Ammon's horn (tissue), 1 donor: Measurements from ENCODE around the gene NADK2.

Experiments used
- DNase-seq: peaks from one replicate; pipeline ENCODE4 v3.0.0-alpha.2; 2016; ENCODE audit warnings: low spot score

The NADK2 gene

GRCh38 chr5:36246036-36246800, 4.5 kb upstream of the NADK2 start:
- no peak for DNase-seq

- DNase-seq = no peak
Measured at GRCh38 chr5:36244076-36244475, 2.4 kb upstream of the NADK2 start.

GRCh38 chr5:36243653-36244052, 1.9 kb upstream of the NADK2 start:
- DNase-seq = no peak

- DNase-seq = peak; percentile 45
Measured at GRCh38 chr5:36242534-36243485, 1.1 kb upstream of the NADK2 start.

GRCh38 chr5:36240779-36241630, 720 bp downstream of the NADK2 start:
- peak; percentile 59 for DNase-seq

- DNase-seq = no peak
Measured at GRCh38 chr5:36239370-36240293, 2.1 kb downstream of the NADK2 start.

- DNase-seq = no peak
Measured at GRCh38 chr5:36238502-36239295, 3.0 kb downstream of the NADK2 start.

- no peak for DNase-seq
Measured at GRCh38 chr5:36237751-36238150, 4.0 kb downstream of the NADK2 start.

GRCh38 chr5:36236801-36237200, 4.9 kb downstream of the NADK2 start:
- DNase-seq = no peak

- no peak for DNase-seq
Measured at GRCh38 chr5:36232533-36232932, 9.2 kb downstream of the NADK2 start.

- no peak for DNase-seq
Measured at GRCh38 chr5:36230151-36230790, 11.5 kb downstream of the NADK2 start.

- no peak for DNase-seq
Measured at GRCh38 chr5:36228505-36228904, 13.2 kb downstream of the NADK2 start.

- DNase-seq = no peak
Measured at GRCh38 chr5:36227046-36227445, 14.7 kb downstream of the NADK2 start.

- no peak for DNase-seq
Measured at GRCh38 chr5:36222620-36223019, 19.1 kb downstream of the NADK2 start.

- DNase-seq = no peak
Measured at GRCh38 chr5:36217988-36218387, 23.7 kb downstream of the NADK2 start.

GRCh38 chr5:36217567-36217966, 24.2 kb downstream of the NADK2 start:
- DNase-seq = no peak

GRCh38 chr5:36215910-36216309, 25.8 kb downstream of the NADK2 start:
- no peak for DNase-seq

GRCh38 chr5:36214436-36214835, 27.3 kb downstream of the NADK2 start:
- DNase-seq = no peak

- DNase-seq = no peak
Measured at GRCh38 chr5:36209664-36210063, 32.1 kb downstream of the NADK2 start.

GRCh38 chr5:36208786-36209185, 32.9 kb downstream of the NADK2 start:
- DNase-seq = no peak
